PC-9 (cell line): ENCODE data around the gene MAML3.

Experiments
- CTCF ChIP-seq: fragments of 200-600 bp; sonication (generic); conservative IDR thresholded peaks from 2 replicates; pipeline ENCODE4 v1.6.1; 2017; ENCODE audit warnings: mixed run types, antibody characterized with exemption, mild to moderate bottlenecking, moderate library complexity
- EZH2 ChIP-seq: fragments of 200-600 bp; sonication (generic); IDR thresholded peaks from 2 replicates; pipeline ENCODE4 v1.8.0; 2017; ENCODE audit warnings: antibody characterized with exemption, low read depth

DNA sequence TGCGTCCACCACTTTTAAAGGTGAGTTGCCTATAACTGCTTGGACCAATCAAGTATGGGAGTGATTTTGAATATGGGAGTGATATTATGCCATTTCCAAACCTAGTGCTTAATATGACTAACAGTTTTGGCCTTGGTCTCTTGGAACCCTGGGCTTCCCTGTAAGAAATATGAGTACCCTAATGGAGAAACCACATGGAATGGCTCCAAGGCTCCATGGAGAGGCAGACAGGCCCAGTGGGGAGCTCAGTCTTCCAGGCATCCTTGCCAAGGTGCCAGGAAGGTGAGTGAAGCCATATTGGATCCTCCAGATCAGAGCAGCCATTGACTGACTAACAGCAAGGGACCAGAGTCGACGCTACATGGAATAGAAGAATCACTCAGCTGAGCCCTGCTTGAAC, 53.2 kb downstream of the MAML3 start:
- TF ChIP-seq CTCF (no peak), EZH2 (no peak)
